ENCODE data around the gene VPS18. TPM values are rescaled to one million over a fixed set of nuclear protein-coding genes. Genes with fewer than 3 reads are reported as not detected.

The VPS18 gene
- total RNA-seq, 1 experiment from 2014 or later, result 12.6 TPM

GRCh38 chr15:40942878-40943277 lies 48.6 kb downstream of the VPS18 start:
- no peak for DNase-seq
- H3K4me1 ChIP-seq (ENCODE audit: low read length), result peaks cover 22% of the 10 kb centered on the region
- no peak overlapping the region for H3K27ac ChIP-seq (ENCODE audit: low read length)
- no peaks in the 10 kb centered on the region for H3K79me2 ChIP-seq (ENCODE audit: low read length)
- no peaks in the 10 kb centered on the region for H4K20me1 ChIP-seq (ENCODE audit: insufficient read depth, low read depth, low read length)
- no peak overlapping the region for H3K4me2 ChIP-seq (ENCODE audit: low read depth, low read length, poor library complexity, severe bottlenecking)
- no peaks in the 10 kb centered on the region for H3K9me2 ChIP-seq (replicated peaks; ENCODE audit: insufficient read depth, low read length)
- H3K4me3 ChIP-seq (ENCODE audit: low read length), result no peak overlapping the region; the same call in 1 of the 2 replicates
- no peaks in the 10 kb centered on the region for H3K27me3 ChIP-seq (ENCODE audit: low read length)
- no peak overlapping the region for H2AFZ ChIP-seq (ENCODE audit: low read length)
- no peaks in the 10 kb centered on the region for H3K9me3 ChIP-seq (ENCODE audit: low read length)
- H3K9ac ChIP-seq (ENCODE audit: low read length), result no peak overlapping the region; the same call in 1 of the 2 replicates
- H3K36me3 ChIP-seq (ENCODE audit: insufficient read depth, low read length), result no peaks in the 10 kb centered on the region

GRCh38 chr15:40943764-40944365 lies 49.6 kb downstream of the VPS18 start:
- no peak for DNase-seq
- Histone ChIP-seq H3K36me3 (ENCODE audit: insufficient read depth, low read length) (no peaks in the 10 kb centered on the region), H4K20me1 (ENCODE audit: insufficient read depth, low read depth, low read length) (no peaks in the 10 kb centered on the region), H3K9ac (ENCODE audit: low read length) (no peak overlapping the region), H2AFZ (ENCODE audit: low read length) (no peak overlapping the region), H3K79me2 (ENCODE audit: low read length) (no peaks in the 10 kb centered on the region), H3K4me2 (ENCODE audit: low read depth, low read length, poor library complexity, severe bottlenecking) (no peak overlapping the region), H3K4me1 (ENCODE audit: low read length) (peaks cover 21% of the 10 kb centered on the region), H3K9me3 (ENCODE audit: low read length) (no peaks in the 10 kb centered on the region), H3K27ac (ENCODE audit: low read length) (no peak overlapping the region), H3K27me3 (ENCODE audit: low read length) (no peaks in the 10 kb centered on the region), H3K9me2 (replicated peaks; ENCODE audit: insufficient read depth, low read length) (no peaks in the 10 kb centered on the region), H3K4me3 (ENCODE audit: low read length) (no peak overlapping the region)

DNA sequence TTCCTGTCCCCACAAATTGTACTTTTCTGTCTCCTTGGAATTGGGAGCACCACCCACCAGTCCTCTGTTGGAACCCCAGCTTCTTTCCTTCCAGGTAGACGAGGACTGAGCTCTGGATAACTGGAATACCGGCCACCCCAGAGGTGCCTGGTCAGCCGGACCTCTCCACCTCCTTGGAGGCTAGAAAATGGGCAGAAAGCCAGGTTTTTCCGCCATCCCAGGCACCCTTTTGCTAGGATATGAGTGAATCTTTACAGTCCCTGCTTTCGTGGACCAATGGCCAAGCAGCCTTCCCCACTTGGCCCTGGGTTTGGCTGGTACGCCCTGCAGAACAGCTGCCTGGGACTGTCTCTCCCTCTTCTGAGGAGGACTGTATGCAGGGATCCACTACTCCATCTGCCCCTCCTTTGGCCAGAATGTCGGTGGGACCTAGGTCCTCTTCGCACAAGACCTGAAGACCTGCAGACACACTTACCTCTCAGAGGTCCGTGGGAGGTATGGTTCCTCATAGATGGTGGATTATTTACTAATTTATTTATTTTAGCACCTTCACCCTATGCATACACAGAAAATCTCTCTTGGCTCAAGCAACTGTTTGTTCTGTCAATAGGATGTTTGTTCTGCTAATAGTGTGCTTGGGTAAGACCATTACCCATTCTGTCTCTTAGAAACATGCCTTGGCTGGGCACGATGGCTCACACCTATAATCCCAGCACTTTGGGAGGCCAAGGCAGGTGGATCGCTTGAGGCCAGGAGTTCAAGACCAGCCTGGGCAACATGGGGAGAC lies 50.5 kb downstream of the VPS18 start:
- Histone ChIP-seq H3K9me2 (replicated peaks; ENCODE audit: insufficient read depth, low read length) (no peaks in the 10 kb centered on the region), H3K27me3 (ENCODE audit: low read length) (no peaks in the 10 kb centered on the region), H3K36me3 (ENCODE audit: insufficient read depth, low read length) (no peaks in the 10 kb centered on the region), H3K4me2 (ENCODE audit: low read depth, low read length, poor library complexity, severe bottlenecking) (no peak overlapping the region), H3K9ac (ENCODE audit: low read length) (no peak overlapping the region), H3K9me3 (ENCODE audit: low read length) (no peaks in the 10 kb centered on the region), H3K4me1 (ENCODE audit: low read length) (peaks cover 20% of the 10 kb centered on the region), H4K20me1 (ENCODE audit: insufficient read depth, low read depth, low read length) (no peaks in the 10 kb centered on the region), H2AFZ (ENCODE audit: low read length) (no peak overlapping the region), H3K79me2 (ENCODE audit: low read length) (no peaks in the 10 kb centered on the region), H3K27ac (ENCODE audit: low read length) (no peak overlapping the region), H3K4me3 (ENCODE audit: low read length) (no peak overlapping the region)
- no peak for DNase-seq

DNA sequence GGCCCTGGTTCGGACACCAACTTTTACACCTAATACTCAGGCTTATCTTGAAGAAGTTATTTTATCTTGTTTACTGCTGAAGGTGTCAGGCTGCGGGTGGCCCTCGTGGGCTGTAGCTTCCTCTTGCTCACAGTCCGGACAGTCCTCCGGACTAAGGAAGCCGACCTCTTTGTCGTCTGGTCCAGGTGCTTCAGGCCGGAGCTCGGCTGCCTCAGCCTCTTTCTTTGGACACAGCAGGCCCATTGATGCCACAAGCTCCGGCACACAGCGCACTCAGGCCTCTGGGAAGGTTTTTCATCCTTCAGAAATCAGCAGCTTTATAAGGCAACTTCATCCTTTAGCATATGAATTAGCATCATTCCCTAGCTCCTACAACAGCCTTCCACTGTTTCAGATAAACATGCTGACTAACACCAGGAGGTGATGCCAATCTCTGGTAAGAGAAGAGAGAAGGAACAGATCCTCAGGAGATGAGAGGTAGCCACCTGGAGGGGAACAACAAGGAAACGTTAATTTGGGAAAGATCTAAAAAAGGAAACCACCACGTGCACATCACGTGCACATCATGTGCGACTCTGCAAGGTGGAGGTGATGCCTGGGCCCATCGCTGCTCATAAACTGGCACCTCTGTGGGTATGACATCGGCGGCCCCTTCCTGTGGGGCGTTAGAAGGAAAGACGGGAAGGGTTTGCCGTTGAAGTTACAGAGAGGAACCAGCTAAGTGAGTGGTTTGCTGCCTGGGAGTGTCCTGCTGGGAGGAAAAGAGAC lies 54.6 kb downstream of the VPS18 start:
- no peaks in the 10 kb centered on the region for H3K27me3 ChIP-seq (ENCODE audit: low read length)
- H3K4me3 ChIP-seq (ENCODE audit: low read length), result no peak overlapping the region
- no peak overlapping the region for H3K27ac ChIP-seq (ENCODE audit: low read length)
- no peak overlapping the region for H2AFZ ChIP-seq (ENCODE audit: low read length)
- H4K20me1 ChIP-seq (ENCODE audit: insufficient read depth, low read depth, low read length), result no peaks in the 10 kb centered on the region
- H3K4me2 ChIP-seq (ENCODE audit: low read depth, low read length, poor library complexity, severe bottlenecking), result no peak overlapping the region
- no peaks in the 10 kb centered on the region; the same call in 1 of the 2 replicates for H3K36me3 ChIP-seq (ENCODE audit: insufficient read depth, low read length)
- H3K9me2 ChIP-seq (replicated peaks; ENCODE audit: insufficient read depth, low read length), result no peaks in the 10 kb centered on the region
- DNase-seq, result no peak
- H3K79me2 ChIP-seq (ENCODE audit: low read length), result no peaks in the 10 kb centered on the region
- no peaks in the 10 kb centered on the region for H3K9me3 ChIP-seq (ENCODE audit: low read length)
- H3K9ac ChIP-seq (ENCODE audit: low read length), result no peak overlapping the region
- H3K4me1 ChIP-seq (ENCODE audit: low read length), result peaks cover 14% of the 10 kb centered on the region

- no peaks in the 10 kb centered on the region for H3K9me3 ChIP-seq (ENCODE audit: low read length)
- DNase-seq, result no peak
- no peak overlapping the region for H2AFZ ChIP-seq (ENCODE audit: low read length)
- H3K9me2 ChIP-seq (replicated peaks; ENCODE audit: insufficient read depth, low read length), result no peaks in the 10 kb centered on the region
- H3K79me2 ChIP-seq (ENCODE audit: low read length), result no peaks in the 10 kb centered on the region
- H3K4me3 ChIP-seq (ENCODE audit: low read length), result no peak overlapping the region
- H3K4me2 ChIP-seq (ENCODE audit: low read depth, low read length, poor library complexity, severe bottlenecking), result no peak overlapping the region
- H3K27me3 ChIP-seq (ENCODE audit: low read length), result no peaks in the 10 kb centered on the region
- H3K4me1 ChIP-seq (ENCODE audit: low read length), result peaks cover 20% of the 10 kb centered on the region
- no peak overlapping the region for H3K27ac ChIP-seq (ENCODE audit: low read length)
- H3K9ac ChIP-seq (ENCODE audit: low read length), result no peak overlapping the region
- H4K20me1 ChIP-seq (ENCODE audit: insufficient read depth, low read depth, low read length), result no peaks in the 10 kb centered on the region
- no peaks in the 10 kb centered on the region; the same call in 1 of the 2 replicates for H3K36me3 ChIP-seq (ENCODE audit: insufficient read depth, low read length)
Observed at GRCh38 chr15:40949756-40950207, 55.5 kb downstream of the VPS18 start.

GRCh38 chr15:40951764-40952163 lies 57.5 kb downstream of the VPS18 start:
- DNase-seq, result no peak
- Histone ChIP-seq H3K36me3 (ENCODE audit: insufficient read depth, low read length) (no peaks in the 10 kb centered on the region; the same call in 1 of the 2 replicates), H3K27me3 (ENCODE audit: low read length) (no peaks in the 10 kb centered on the region), H3K27ac (ENCODE audit: low read length) (no peak overlapping the region), H3K4me2 (ENCODE audit: low read depth, low read length, poor library complexity, severe bottlenecking) (no peak overlapping the region), H3K9ac (ENCODE audit: low read length) (no peak overlapping the region; the same call in 1 of the 2 replicates), H3K4me3 (ENCODE audit: low read length) (no peak overlapping the region), H2AFZ (ENCODE audit: low read length) (no peak overlapping the region), H3K4me1 (ENCODE audit: low read length) (peaks cover 26% of the 10 kb centered on the region), H3K9me3 (ENCODE audit: low read length) (no peaks in the 10 kb centered on the region), H4K20me1 (ENCODE audit: insufficient read depth, low read depth, low read length) (no peaks in the 10 kb centered on the region), H3K79me2 (ENCODE audit: low read length) (no peaks in the 10 kb centered on the region), H3K9me2 (replicated peaks; ENCODE audit: insufficient read depth, low read length) (no peaks in the 10 kb centered on the region)

DNA sequence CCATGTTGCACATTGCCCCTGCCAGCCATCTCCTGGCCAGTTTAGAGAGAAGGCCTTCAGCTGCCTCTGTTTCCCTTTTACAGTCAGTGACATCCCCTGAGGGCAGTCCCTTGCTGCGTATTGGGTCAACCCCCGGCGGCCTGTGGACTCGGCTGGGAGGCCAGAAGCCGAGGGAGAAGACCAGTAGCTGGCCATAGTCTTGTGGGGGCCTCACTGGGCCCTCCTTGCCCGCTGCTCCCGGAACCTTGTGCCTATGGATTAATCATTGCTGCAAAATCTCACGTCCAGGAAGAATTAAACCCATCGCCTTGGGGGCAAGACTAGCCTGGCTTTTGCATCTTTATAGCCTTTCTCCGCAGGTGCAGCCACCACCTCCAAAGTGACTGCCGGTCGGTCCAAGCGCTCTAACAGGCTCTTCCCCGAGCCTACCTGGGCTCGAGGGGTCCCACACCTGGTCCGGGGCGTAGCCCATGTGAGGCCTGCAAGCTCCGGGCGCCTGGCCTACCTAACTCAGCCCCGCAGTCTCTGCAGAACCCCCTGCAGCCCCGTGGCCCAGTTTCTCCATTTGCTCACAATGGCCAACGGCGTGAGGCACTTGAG lies 58.2 kb downstream of the VPS18 start:
- Histone ChIP-seq H3K27ac (ENCODE audit: low read length) (peak overlapping the region; percentile 70; the same call in 1 of the 2 replicates), H3K4me3 (ENCODE audit: low read length) (peak overlapping the region; percentile 75)

More for the DNA sequence above, 58.2 kb downstream of the VPS18 start:
- Histone ChIP-seq H3K4me2 (ENCODE audit: low read depth, low read length, poor library complexity, severe bottlenecking) (peak overlapping the region; percentile 84), H3K79me2 (ENCODE audit: low read length) (no peaks in the 10 kb centered on the region), H4K20me1 (ENCODE audit: insufficient read depth, low read depth, low read length) (no peaks in the 10 kb centered on the region), H3K4me1 (ENCODE audit: low read length) (peaks cover 26% of the 10 kb centered on the region), H3K36me3 (ENCODE audit: insufficient read depth, low read length) (no peaks in the 10 kb centered on the region; the same call in 1 of the 2 replicates), H3K9me2 (replicated peaks; ENCODE audit: insufficient read depth, low read length) (no peaks in the 10 kb centered on the region), H3K27me3 (ENCODE audit: low read length) (no peaks in the 10 kb centered on the region), H3K9ac (ENCODE audit: low read length) (peak overlapping the region; percentile 90), H3K9me3 (ENCODE audit: low read length) (no peaks in the 10 kb centered on the region), H2AFZ (ENCODE audit: low read length) (peak overlapping the region; percentile 61; the same call in 1 of the 2 replicates)
- no peak for DNase-seq
